GM18868 (cell line): ENCODE data around the gene RNF169.
"Not testable (repeated sequence)": the region's sequence is repeated elsewhere in the genome, so short reads cannot be mapped to it uniquely, and the experiment has no call there.

Experiments used
- ATAC-seq: cut with Tn5 transposase; IDR thresholded peaks from one replicate; pipeline ENCODE4 v1.9.1; 2021; ENCODE audit warnings: mild to moderate bottlenecking, moderate library complexity; ENCODE audit not compliant: unreplicated experiment

Gene RNF169

GRCh38 chr11:74819400-74819799, 70.8 kb downstream of the RNF169 start:
- ATAC-seq: no peak

- ATAC-seq: no peak
Observed at GRCh38 chr11:74820763-74821162, 72.1 kb downstream of the RNF169 start.

GRCh38 chr11:74822170-74822569, 73.5 kb downstream of the RNF169 start:
- no peak for ATAC-seq

- ATAC-seq: no peak
Observed at GRCh38 chr11:74824285-74824982, 75.8 kb downstream of the RNF169 start.

GRCh38 chr11:74825596-74825995, 76.9 kb downstream of the RNF169 start:
- not testable (repeated sequence) for ATAC-seq

- no peak for ATAC-seq
Observed at GRCh38 chr11:74826901-74827300, 78.3 kb downstream of the RNF169 start.

GRCh38 chr11:74837191-74837590, 88.5 kb downstream of the RNF169 start:
- no peak for ATAC-seq

- ATAC-seq: no peak
Observed at GRCh38 chr11:74838188-74838587, 89.5 kb downstream of the RNF169 start.

- ATAC-seq: no peak
Observed at GRCh38 chr11:74839446-74839845, 90.8 kb downstream of the RNF169 start.

- ATAC-seq: no peak
Observed at GRCh38 chr11:74839971-74840370, 91.3 kb downstream of the RNF169 start.

- no peak for ATAC-seq
Observed at GRCh38 chr11:74840486-74840885, 91.8 kb downstream of the RNF169 start.

- ATAC-seq: no peak
Observed at GRCh38 chr11:74842967-74843366, 94.3 kb downstream of the RNF169 start.

- ATAC-seq: no peak
Observed at GRCh38 chr11:74844072-74844471, 95.4 kb downstream of the RNF169 start.

- no peak for ATAC-seq
Observed at GRCh38 chr11:74844865-74845264, 96.2 kb downstream of the RNF169 start.

- no peak for ATAC-seq
Observed at GRCh38 chr11:74845978-74846517, 97.4 kb downstream of the RNF169 start.

GRCh38 chr11:74846770-74847169, 98.1 kb downstream of the RNF169 start:
- ATAC-seq: no peak

GRCh38 chr11:74847395-74847794, 98.7 kb downstream of the RNF169 start:
- no peak for ATAC-seq

GRCh38 chr11:74847895-74848294, 99.2 kb downstream of the RNF169 start:
- ATAC-seq: no peak

GRCh38 chr11:74849525-74850391, 101.1 kb downstream of the RNF169 start:
- ATAC-seq: no peak

GRCh38 chr11:74853223-74853622, 104.6 kb downstream of the RNF169 start:
- no peak for ATAC-seq

- ATAC-seq: no peak
Observed at GRCh38 chr11:74860743-74861142, 112.1 kb downstream of the RNF169 start.

GRCh38 chr11:74863410-74863809, 114.8 kb downstream of the RNF169 start:
- ATAC-seq: no peak
